GM21367 (cell line): Measurements from ENCODE around the gene REEP2.
A peak's percentile ranks its signal among the peaks of the same experiment; 100 is the strongest.
"Not testable (repeated sequence)": the region's sequence is repeated elsewhere in the genome, so short reads cannot be mapped to it uniquely, and the experiment has no call there.

ENCODE experiments used
- ATAC-seq: cut with Tn5 transposase; IDR thresholded peaks from one replicate; pipeline ENCODE4 v1.9.1; 2021; ENCODE audit not compliant: unreplicated experiment

Gene REEP2

DNA sequence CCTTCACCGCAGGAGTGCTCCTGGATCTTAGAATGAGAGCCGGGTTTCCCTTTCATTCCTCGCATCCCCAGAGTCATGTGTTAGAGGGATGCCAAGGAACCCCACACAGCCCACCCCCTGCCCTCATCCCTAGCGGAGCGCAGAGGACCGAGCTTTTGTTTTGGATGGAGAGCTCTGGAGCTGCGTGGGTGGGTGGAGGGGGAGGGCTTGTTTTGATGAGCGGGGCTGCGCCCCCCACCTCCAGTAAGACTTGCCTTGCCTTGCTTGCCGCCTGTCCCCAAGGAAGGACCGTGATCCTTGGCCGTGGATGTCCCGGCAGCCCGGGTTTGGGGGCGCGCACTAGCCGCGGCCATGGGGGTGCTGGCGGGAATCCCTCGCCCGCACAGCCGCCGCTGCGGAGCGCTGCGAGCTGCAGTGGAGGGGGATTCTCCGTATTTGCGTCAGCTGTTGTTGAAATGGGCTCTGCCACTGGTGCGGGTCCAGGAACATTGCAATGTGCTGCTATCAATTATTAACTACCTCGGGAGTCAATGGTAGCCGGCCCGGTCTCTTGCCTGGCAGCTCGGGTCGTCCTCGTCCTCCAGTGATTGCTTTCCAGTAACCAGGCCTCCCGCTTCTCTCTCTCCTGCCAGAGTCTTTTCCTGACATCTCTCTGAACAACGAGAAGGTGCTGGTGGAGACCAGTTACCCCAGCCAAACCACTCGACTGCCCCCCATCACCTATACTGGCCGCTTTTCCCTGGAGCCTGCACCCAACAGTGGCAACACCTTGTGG is 27.5 kb downstream of the REEP2 start:
- no peak for ATAC-seq

DNA sequence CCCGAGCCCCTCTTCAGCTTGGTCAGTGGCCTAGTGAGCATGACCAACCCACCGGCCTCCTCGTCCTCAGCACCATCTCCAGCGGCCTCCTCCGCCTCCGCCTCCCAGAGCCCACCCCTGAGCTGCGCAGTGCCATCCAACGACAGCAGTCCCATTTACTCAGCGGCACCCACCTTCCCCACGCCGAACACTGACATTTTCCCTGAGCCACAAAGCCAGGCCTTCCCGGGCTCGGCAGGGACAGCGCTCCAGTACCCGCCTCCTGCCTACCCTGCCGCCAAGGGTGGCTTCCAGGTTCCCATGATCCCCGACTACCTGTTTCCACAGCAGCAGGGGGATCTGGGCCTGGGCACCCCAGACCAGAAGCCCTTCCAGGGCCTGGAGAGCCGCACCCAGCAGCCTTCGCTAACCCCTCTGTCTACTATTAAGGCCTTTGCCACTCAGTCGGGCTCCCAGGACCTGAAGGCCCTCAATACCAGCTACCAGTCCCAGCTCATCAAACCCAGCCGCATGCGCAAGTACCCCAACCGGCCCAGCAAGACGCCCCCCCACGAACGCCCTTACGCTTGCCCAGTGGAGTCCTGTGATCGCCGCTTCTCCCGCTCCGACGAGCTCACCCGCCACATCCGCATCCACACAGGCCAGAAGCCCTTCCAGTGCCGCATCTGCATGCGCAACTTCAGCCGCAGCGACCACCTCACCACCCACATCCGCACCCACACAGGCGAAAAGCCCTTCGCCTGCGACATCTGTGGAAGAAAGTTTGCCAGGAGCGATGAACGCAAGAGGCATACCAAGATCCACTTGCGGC is 28.2 kb downstream of the REEP2 start:
- ATAC-seq = no peak

DNA sequence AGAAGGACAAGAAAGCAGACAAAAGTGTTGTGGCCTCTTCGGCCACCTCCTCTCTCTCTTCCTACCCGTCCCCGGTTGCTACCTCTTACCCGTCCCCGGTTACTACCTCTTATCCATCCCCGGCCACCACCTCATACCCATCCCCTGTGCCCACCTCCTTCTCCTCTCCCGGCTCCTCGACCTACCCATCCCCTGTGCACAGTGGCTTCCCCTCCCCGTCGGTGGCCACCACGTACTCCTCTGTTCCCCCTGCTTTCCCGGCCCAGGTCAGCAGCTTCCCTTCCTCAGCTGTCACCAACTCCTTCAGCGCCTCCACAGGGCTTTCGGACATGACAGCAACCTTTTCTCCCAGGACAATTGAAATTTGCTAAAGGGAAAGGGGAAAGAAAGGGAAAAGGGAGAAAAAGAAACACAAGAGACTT is 28.9 kb downstream of the REEP2 start:
- no peak for ATAC-seq

DNA sequence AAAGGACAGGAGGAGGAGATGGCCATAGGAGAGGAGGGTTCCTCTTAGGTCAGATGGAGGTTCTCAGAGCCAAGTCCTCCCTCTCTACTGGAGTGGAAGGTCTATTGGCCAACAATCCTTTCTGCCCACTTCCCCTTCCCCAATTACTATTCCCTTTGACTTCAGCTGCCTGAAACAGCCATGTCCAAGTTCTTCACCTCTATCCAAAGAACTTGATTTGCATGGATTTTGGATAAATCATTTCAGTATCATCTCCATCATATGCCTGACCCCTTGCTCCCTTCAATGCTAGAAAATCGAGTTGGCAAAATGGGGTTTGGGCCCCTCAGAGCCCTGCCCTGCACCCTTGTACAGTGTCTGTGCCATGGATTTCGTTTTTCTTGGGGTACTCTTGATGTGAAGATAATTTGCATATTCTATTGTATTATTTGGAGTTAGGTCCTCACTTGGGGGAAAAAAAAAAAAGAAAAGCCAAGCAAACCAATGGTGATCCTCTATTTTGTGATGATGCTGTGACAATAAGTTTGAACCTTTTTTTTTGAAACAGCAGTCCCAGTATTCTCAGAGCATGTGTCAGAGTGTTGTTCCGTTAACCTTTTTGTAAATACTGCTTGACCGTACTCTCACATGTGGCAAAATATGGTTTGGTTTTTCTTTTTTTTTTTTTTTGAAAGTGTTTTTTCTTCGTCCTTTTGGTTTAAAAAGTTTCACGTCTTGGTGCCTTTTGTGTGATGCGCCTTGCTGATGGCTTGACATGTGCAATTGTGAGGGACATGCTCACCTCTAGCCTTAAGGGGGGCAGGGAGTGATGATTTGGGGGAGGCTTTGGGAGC is 29.5 kb downstream of the REEP2 start:
- ATAC-seq = no peak

DNA sequence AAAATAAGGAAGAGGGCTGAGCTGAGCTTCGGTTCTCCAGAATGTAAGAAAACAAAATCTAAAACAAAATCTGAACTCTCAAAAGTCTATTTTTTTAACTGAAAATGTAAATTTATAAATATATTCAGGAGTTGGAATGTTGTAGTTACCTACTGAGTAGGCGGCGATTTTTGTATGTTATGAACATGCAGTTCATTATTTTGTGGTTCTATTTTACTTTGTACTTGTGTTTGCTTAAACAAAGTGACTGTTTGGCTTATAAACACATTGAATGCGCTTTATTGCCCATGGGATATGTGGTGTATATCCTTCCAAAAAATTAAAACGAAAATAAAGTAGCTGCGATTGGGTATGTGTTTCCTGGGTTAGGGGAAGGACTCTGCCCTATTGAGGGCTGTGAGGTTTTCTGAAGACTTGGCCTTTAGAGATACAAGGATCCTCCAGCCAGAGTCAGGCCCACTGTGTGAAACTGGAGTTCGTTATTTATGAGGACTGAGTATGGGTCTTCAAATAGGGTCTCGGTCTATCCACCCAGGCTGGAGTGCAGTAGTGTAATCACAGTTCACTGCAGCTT is 30.2 kb downstream of the REEP2 start:
- no peak for ATAC-seq

DNA sequence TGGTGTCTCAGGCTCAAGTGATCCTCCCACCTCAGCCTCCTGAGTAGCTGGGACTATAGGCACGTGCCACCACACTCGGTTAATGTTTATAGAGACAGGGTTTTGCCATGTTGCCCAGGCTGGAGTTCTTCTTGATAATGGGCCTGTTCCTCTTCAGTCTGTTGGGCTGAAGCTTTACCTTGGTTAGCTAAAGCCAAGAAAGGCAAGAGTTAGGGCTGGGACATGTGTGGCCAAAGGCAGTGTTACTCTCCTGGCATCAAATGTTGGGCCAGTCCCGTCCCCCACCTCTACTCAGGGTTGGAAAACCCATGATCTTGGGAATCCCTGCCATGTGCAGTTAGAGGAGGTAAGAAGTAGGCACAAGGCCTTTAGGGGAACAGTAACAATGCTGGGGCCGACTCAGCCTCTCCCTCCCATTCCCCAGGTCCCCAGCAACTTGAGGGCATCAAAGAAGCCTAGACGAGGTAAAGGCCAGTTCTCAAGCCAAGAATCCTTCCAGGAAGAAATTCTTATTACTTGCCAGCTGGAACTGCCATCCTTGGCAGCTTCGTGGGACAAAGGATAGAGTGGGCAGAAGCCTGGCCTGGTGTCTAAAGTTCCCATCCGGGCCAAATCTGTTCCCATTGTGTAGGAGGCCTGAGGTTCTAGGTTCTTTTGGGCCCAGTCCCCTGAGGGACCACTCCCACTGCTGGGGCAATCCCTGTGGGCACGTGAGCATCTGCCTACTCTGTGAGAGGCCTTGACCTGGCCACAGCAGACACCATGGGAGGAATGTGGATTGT is 30.9 kb downstream of the REEP2 start:
- ATAC-seq = no peak

DNA sequence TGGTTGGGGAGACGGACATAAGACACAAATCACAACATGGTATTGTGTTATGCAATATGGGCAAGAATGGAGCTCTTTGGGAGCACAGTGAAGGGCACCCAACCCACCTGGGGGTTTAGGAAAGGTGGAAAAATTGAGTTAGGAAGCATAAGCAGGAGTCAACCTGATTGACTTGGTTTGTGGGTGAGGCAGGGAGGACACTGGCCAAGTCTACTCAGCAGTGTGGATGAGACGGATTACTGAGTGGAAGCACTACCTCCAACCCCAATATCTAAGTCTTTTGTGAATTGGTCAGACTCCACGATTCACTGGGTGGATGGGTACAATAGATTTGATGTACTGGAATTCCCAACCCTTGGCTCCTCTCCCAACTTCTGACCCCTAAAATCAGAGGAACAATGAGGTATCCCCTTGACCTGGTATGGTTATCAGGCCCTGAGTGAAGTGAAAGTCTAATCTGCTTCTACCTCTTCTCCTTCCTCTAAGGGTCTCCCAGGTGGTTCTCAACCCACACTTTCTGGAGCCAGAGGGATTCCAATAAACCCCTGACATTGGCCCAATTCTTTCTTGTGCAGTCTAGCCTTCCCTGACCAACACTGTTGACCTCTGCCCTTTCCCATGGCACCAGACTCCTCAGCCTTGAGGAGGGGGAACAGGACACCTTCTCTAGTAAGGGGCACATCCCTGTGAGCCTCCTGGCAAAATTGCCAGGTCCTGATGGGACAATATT is 31.6 kb downstream of the REEP2 start:
- no peak for ATAC-seq

DNA sequence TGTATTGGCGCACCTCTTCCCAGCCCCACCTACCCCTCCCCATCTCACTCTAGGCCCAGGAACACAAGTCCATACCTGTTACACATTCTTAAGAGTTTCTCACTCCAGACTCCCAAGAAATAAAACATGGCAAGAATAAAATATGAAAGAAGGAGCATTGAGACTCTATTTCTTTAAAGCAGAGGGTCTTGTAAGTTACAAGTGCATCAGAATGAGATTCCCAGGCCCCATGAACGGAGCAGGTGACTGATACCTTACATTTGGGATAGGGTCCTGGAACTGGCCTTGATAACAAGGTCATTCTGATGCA is 32.1 kb downstream of the REEP2 start:
- ATAC-seq = no peak

DNA sequence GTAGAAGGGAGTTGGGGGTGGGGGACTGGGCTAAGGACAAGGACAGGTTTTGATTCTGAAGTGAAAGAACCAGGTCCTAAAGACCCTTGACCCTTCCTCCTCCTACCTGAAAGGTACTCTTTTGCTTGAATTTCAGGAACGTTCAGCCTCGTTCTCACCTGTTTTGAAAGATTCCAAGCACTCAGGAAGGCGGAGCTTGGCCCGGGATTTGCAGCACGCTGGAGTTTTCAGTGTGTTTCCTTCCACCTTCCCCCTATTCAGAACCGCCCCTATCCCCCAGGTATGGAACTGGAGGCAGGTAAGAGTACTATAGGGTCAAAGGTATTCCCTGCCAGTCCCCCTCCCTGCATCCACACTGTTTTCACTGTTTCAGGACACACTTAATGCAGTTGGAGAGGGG is 33.5 kb downstream of the REEP2 start:
- no peak for ATAC-seq

DNA sequence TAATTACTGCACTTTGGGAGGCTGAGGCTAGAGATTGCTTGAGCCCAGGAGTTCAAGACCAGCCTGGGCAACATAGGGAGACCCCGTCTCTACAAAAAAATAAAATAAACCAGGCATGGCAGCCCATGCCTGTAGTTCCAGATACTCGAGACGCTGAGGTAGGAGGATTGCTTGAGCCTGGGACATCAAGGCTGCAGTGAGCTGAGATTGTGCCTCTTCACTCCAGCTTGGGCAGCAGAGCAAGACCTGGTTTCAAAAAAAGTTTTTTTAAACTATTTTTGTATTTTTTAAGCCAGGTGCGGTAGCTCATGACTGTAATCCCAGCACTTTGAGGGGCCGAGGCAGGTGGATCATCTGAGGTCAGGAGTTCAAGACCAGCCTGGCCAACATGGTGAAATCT is 34.3 kb downstream of the REEP2 start:
- not testable (repeated sequence) for ATAC-seq

DNA sequence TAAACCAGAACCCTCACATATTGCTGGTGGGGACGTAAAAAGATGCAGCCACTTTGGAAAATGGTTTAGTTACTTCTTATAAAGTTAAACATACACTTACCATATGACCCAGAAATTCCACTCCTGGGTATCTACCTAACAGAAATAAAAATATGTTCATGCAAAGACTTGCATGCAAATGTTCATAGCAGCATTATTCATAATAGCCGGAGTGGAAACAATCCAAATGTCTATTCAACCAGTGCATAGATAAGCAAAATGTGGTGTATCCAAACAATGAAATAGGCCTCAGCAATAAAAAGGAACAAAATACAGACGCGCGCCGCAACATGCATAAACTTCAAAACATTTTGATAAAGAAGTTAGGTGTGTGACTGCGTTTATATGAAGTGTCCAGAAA is 38.1 kb downstream of the REEP2 start:
- no peak for ATAC-seq

DNA sequence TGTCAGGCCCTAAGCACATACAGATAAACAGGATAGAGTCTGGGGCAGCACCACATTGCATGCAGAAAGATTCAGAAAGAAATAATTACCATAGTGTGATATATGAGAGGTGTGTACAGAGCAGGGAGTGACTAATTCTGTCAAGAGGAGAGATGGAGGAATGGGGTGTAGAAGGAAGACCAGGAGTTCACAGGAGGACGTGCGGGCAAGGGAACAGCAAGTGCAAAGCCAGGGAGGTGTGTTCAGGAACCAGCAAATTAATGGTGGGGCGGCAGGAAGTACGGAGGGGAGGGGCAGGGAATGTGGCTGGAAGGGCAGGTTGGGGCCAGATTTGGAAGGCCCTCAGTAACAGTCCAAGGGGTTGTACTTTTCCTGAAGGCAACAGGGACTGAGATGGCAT is 43.8 kb downstream of the REEP2 start:
- ATAC-seq = no peak

DNA sequence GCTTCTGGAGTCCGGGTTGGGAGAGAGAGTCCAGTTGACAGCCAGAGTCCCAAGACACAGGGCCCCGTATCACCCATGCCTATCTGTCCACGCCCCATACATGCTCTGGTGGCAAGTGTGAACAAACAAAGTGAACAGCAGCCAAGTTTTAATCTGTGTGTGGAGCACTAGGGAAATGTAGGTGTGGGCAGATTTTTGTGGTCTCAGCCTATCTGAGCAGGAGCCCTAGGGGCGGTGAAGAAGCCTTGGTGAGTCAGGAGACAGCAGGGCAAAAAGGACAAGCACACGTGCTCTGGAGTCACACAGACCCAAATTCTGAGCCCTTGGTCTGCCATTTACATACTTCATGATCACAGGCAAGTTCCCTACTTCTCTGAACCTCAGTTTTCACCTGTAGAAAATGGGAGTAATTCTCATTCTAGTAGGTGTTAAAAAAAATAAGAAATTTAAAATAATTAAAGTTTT is 49.7 kb downstream of the REEP2 start:
- ATAC-seq = no peak

DNA sequence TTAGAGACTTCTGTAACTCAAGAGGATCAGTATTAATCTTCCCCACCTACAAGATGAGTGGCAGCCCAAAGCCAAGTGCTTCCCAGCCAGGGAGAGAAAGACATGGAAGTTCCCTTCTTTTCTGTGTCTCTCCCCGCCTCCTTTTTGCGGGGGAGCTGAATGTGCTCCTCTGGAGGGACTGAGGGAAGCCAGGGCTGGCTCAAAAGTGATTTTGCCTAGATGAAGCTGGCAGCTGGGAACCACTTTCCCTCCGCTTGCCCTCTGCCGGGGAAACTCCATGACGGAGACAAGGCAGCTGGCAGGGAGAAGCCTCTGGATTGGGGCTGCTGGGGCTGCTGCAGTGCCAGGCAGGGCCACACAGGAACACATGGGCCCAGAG is 50.8 kb downstream of the REEP2 start:
- ATAC-seq = no peak

DNA sequence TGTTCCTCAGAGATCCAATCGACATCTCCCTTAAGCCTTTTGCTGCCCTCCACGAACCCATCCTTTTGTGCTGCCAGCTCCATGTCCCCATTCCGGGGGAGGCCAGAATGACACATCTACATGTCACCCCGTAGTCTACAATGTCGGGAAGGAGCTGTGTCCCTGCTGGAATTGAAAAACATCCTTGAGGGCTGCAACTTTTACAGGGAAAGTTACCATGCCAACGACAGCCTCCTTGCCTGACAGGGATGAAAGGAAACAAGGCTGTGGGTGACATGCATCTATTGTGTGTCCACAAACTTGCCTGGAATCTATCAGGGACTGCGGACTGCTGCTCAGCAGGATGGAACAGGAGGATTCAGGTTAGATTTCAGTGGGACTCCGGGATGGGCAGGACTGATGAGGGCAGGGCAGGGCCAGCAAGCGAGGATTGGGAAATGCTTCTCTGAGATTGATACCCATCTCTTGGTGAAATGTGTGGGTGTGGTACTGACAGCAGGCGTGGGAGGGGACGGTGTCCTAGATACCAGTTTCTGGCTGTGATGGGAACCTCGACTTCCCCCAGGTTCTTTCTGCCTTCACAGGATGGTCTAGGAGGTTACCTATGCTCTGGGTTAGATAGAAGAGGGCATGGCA is 51.9 kb downstream of the REEP2 start:
- no peak for ATAC-seq

DNA sequence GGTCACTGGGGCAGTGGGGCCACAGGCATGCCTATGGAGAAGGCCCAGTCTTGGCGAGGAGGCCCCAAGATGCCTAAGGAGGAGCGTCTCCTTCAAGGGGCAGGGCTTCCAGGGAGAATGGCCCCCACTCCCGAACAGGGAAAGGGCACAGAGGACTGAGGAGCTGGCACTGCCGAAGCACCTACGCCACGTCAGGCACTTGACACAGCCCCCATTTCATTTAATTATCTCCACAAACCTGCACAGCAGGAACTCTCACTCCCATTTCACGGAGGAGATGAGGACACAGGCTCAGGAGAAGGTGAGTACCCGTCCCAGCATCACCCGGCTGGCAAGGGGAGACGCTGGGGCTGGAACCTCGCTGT is 52.4 kb downstream of the REEP2 start:
- ATAC-seq = no peak

DNA sequence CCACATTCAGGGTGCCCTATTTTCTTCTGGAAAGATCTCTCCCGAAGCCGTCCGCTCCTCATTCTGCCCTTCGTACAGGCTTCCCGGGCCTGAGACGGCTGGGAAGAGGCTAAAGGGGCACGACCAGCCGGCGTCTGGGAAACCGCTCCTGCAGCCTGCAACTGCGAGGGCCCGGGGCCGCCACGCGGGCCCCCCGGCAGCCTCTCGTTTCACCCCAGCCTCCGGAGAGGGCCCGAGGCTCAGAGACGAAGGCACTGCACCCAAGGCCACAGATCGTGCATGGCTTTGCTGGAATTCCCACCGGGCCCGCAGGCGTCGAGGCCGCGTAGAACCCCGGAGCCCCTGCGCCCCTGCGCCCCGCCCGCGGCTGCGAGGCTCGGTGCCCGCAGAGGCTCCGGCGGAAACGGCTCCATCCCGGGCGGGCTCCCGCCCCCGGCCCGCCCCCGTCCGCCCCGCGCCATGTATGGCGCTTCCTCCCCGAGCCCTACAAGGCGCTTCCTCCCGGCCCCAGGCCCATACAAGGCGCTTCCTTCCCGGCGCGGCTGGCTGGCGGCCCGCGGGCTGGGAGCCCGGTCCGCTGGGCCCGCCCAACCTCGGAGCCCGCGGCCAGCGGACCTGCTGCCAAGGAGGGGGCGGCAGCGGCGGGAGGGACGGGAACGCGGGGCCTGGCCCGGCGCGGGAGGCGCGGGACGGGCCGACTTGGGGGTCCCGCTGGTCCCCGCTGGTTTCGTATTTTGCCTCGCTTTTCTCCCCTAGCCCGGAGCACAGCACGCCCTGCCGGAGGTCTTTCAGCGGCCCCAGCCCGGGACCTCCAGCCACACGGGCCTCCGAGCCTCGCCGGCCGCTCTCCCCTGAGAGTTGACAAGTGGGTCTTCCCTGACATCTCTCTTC is 53.1 kb downstream of the REEP2 start:
- ATAC-seq = peak; percentile 95

DNA sequence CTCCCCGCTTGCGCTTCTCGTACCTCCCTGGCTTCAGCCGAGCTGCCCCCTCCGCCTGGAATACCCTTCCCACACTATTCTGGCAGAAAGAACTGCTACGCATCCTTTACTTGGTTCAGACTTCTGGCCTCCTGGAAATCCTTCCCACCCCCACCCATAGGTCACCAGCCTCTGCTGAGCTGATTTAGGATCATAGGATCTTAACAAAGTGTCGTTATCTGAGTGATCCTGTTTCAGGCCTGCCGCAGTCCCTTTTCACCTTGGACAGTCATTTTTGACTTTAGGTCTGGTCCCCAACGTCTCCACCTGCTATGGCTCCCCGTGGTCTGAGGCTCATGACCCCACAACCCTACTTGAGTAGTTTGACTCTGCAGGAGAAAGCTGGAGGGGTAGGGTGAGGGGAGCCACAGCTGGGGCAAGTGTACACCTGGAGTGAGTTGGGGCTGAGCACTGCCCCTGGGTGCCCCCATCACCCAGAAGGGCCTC is 53.7 kb downstream of the REEP2 start:
- ATAC-seq = no peak
